GM23248 (cell line): ENCODE data around the gene NAV2. TPM values are rescaled to one million over a fixed set of nuclear protein-coding genes. Genes with fewer than 3 reads are reported as not detected.

Experiments
- DNase-seq: peaks from one replicate; pipeline ENCODE4 v3.0.0-alpha.2; 2015
- H2AFZ ChIP-seq: fragments of 200-600 bp; sonication (generic); 2 replicates; pipeline ENCODE4 v1.6.1; 2016; ENCODE audit warnings: antibody characterized with exemption
- H3F3A ChIP-seq: fragments of 200-600 bp; sonication (generic); 2 replicates; pipeline ENCODE4 v1.6.1; 2016; ENCODE audit warnings: mild to moderate bottlenecking, antibody characterized with exemption, mixed run types; ENCODE audit not compliant: insufficient read depth
- H3K27ac ChIP-seq: fragments of 200-600 bp; sonication (generic); 2 replicates; pipeline ENCODE4 v1.5.1; 2016; ENCODE audit warnings: mild to moderate bottlenecking
- H3K27me3 ChIP-seq: fragments of 200-600 bp; sonication (generic); replicated peaks from 2 replicates; pipeline ENCODE4 v1.6.1; 2016; ENCODE audit warnings: mild to moderate bottlenecking; ENCODE audit not compliant: insufficient read depth
- H3K36me3 ChIP-seq: fragments of 200-600 bp; sonication (generic); 2 replicates; pipeline ENCODE4 v1.6.1; 2016; ENCODE audit warnings: low read depth, mild to moderate bottlenecking
- H3K4me1 ChIP-seq: fragments of 200-600 bp; sonication (generic); 2 replicates; pipeline ENCODE4 v1.6.1; 2016; ENCODE audit warnings: mild to moderate bottlenecking; ENCODE audit not compliant: insufficient read depth
- H3K4me2 ChIP-seq: fragments of 200-600 bp; sonication (generic); one replicate; pipeline ENCODE4 v1.6.1; 2016; ENCODE audit warnings: mild to moderate bottlenecking; ENCODE audit not compliant: unreplicated experiment
- H3K4me3 ChIP-seq: fragments of 200-600 bp; sonication (generic); 2 replicates; pipeline ENCODE4 v1.5.1; 2016; ENCODE audit warnings: mild to moderate bottlenecking
- H3K79me2 ChIP-seq: fragments of 200-600 bp; sonication (generic); 2 replicates; pipeline ENCODE4 v1.6.1; 2016; ENCODE audit warnings: mild to moderate bottlenecking; ENCODE audit not compliant: insufficient read depth
- H3K9ac ChIP-seq: fragments of 200-600 bp; sonication (generic); 2 replicates; pipeline ENCODE4 v1.6.1; 2016; ENCODE audit warnings: mild to moderate bottlenecking
- H3K9me2 ChIP-seq: fragments of 200-600 bp; sonication (generic); 2 replicates; pipeline ENCODE4 v1.6.1; 2016; ENCODE audit warnings: mixed run types, mild to moderate bottlenecking, moderate library complexity; ENCODE audit not compliant: insufficient read depth
- H3K9me3 ChIP-seq: fragments of 200-600 bp; sonication (generic); one replicate; pipeline ENCODE4 v1.6.1; 2017; ENCODE audit warnings: low read depth
- H4K20me1 ChIP-seq: fragments of 200-600 bp; sonication (generic); 2 replicates; pipeline ENCODE4 v1.6.0; 2016; ENCODE audit not compliant: insufficient read depth
- EZH2 ChIP-seq: fragments of 200-600 bp; sonication (generic); IDR thresholded peaks from 2 replicates; pipeline ENCODE4 v1.6.1; 2018; ENCODE audit warnings: antibody characterized with exemption, mild to moderate bottlenecking; ENCODE audit not compliant: insufficient read depth, poor library complexity, severe bottlenecking
- EZH2phosphoT487 ChIP-seq: fragments of 200-600 bp; sonication (generic); IDR thresholded peaks from 2 replicates; pipeline ENCODE4 v1.6.1; 2018; ENCODE audit warnings: antibody characterized with exemption, moderate library complexity, mild to moderate bottlenecking, low read depth; ENCODE audit not compliant: insufficient read depth
- WGBS, 2 experiments: methylation state at CpG; one replicate each; pipeline ENCODE4 v1.1.6; 2015 to 2017; ENCODE audit warnings: low lambda C conversion rate in 2 of 2, low coverage in 1 of 2; ENCODE audit errors: missing lambda C conversion rate in 2 of 2; 5-methylcytosine and 5-hydroxymethylcytosine counted together
- in situ Hi-C: fragments of 300-500 bp; cut with MboI; formaldehyde crosslinking; loops from 2 replicates; pipeline ENCODE4 v1.15.0; 2020
- polyA plus RNA-seq: library from polyadenylated mRNA; unstranded; fragments of >200 nt; fragmentation: Nextera tagmentation; extraction: Ambion mirVana; gene quantifications from 2 replicates; pipeline ENCODE4 v1.2.1, GENCODE V29; 2016
- total RNA-seq: library from RNA; depleted of rRNA; stranded (reverse); fragments of >200 nt; shearing (Covaris generic); gene quantifications from 2 replicates; pipeline ENCODE4 v1.2.3, GENCODE V29; 2014

The NAV2 gene
- total and polyA plus RNA-seq, 2 experiments from 2014 or later, result 5.7 to 11.9 TPM

- Histone ChIP-seq H3K4me2 (no peak overlapping the region), H3F3A (peaks cover 14% of the 10 kb centered on the region; the same call in 1 of the 2 replicates), H3K9me2 (no peaks in the 10 kb centered on the region), H3K9ac (no peak overlapping the region), H2AFZ (no peak overlapping the region), H3K4me3 (no peak overlapping the region), H3K36me3 (no peaks in the 10 kb centered on the region), H4K20me1 (0 out of 2 replicates have a peak, but pooled peaks cover 3% of the 10 kb centered on the region), H3K9me3 (no peaks in the 10 kb centered on the region), H3K27me3 (no peaks in the 10 kb centered on the region), H3K79me2 (peaks cover 100% of the 10 kb centered on the region), H3K4me1 (peaks cover 12% of the 10 kb centered on the region), H3K27ac (no peak overlapping the region)
- TF ChIP-seq EZH2 (no peak), EZH2phosphoT487 (no peak)
- no peak for DNase-seq
- WGBS, 2 experiments, result 88 to 91% methylated on average over 3 of the region's 3 CpGs
- in situ Hi-C loops, result no loop called here
These were observed 106.0 kb downstream of the NAV2 start for GRCh38 chr11:19818619-19819018.

GRCh38 chr11:19819148-19819547 is 106.5 kb downstream of the NAV2 start:
- Histone ChIP-seq H2AFZ (no peak overlapping the region), H3K9ac (no peak overlapping the region), H3K27ac (no peak overlapping the region), H3K9me3 (no peaks in the 10 kb centered on the region), H3K4me3 (no peak overlapping the region), H3K36me3 (no peaks in the 10 kb centered on the region), H3K4me1 (peaks cover 12% of the 10 kb centered on the region), H3K27me3 (no peaks in the 10 kb centered on the region), H3F3A (peaks cover 14% of the 10 kb centered on the region; the same call in 1 of the 2 replicates), H3K4me2 (no peak overlapping the region), H3K9me2 (no peaks in the 10 kb centered on the region), H4K20me1 (peaks cover 3% of the 10 kb centered on the region; the same call in 1 of the 2 replicates), H3K79me2 (peaks cover 100% of the 10 kb centered on the region)
- TF ChIP-seq EZH2, result no peak
- TF ChIP-seq EZH2phosphoT487, result no peak
- DNase-seq, result no peak
- 100% methylated on average over 2 of the region's 2 CpGs for WGBS, 2 experiments
- in situ Hi-C loops, result no loop called here

GRCh38 chr11:19820100-19820499 is 107.5 kb downstream of the NAV2 start:
- Histone ChIP-seq H3K4me1 (peaks cover 12% of the 10 kb centered on the region), H3K9ac (no peak overlapping the region), H3K9me2 (no peaks in the 10 kb centered on the region), H3K27ac (no peak overlapping the region), H3K36me3 (no peaks in the 10 kb centered on the region), H3K4me3 (no peak overlapping the region), H2AFZ (no peak overlapping the region), H3K9me3 (no peaks in the 10 kb centered on the region), H4K20me1 (peaks cover 3% of the 10 kb centered on the region; the same call in 1 of the 2 replicates), H3K27me3 (no peaks in the 10 kb centered on the region), H3F3A (peaks cover 17% of the 10 kb centered on the region; the same call in 1 of the 2 replicates), H3K79me2 (peaks cover 100% of the 10 kb centered on the region), H3K4me2 (peak overlapping the region; percentile 44)
- peak; percentile 62 for DNase-seq
- in situ Hi-C loops, result no loop called here
- WGBS, 2 experiments, result 94 to 100% methylated on average over 1 of the region's 1 CpG
- no peak for TF ChIP-seq EZH2
- no peak for TF ChIP-seq EZH2phosphoT487

GRCh38 chr11:19821412-19821875 is 108.8 kb downstream of the NAV2 start:
- Histone ChIP-seq H4K20me1 (peaks cover 3% of the 10 kb centered on the region; the same call in 1 of the 2 replicates), H3K36me3 (no peaks in the 10 kb centered on the region), H3K9me2 (no peaks in the 10 kb centered on the region), H3K4me2 (no peak overlapping the region), H3K4me3 (no peak overlapping the region), H3K9me3 (no peaks in the 10 kb centered on the region), H3K27ac (no peak overlapping the region), H3K9ac (no peak overlapping the region), H3F3A (peaks cover 23% of the 10 kb centered on the region; the same call in 1 of the 2 replicates), H3K27me3 (no peaks in the 10 kb centered on the region), H3K79me2 (peaks cover 100% of the 10 kb centered on the region), H3K4me1 (peaks cover 12% of the 10 kb centered on the region), H2AFZ (no peak overlapping the region)
- in situ Hi-C loops, result no loop called here
- TF ChIP-seq EZH2phosphoT487, result no peak
- TF ChIP-seq EZH2, result no peak
- no peak for DNase-seq
- 93 to 100% methylated on average over 1 of the region's 1 CpG for WGBS, 2 experiments

GRCh38 chr11:19821993-19822392 is 109.4 kb downstream of the NAV2 start:
- in situ Hi-C loops, result no loop called here
- Histone ChIP-seq H3K79me2 (peaks cover 100% of the 10 kb centered on the region), H3K9me3 (no peaks in the 10 kb centered on the region)

More at GRCh38 chr11:19821993-19822392, 109.4 kb downstream of the NAV2 start:
- Histone ChIP-seq H3K4me1 (peaks cover 12% of the 10 kb centered on the region), H4K20me1 (peaks cover 3% of the 10 kb centered on the region; the same call in 1 of the 2 replicates), H3K27me3 (no peaks in the 10 kb centered on the region), H3K27ac (no peak overlapping the region), H3K4me2 (no peak overlapping the region), H3K9ac (no peak overlapping the region), H3K9me2 (no peaks in the 10 kb centered on the region), H3K4me3 (no peak overlapping the region), H3K36me3 (no peaks in the 10 kb centered on the region), H2AFZ (no peak overlapping the region), H3F3A (peaks cover 23% of the 10 kb centered on the region; the same call in 1 of the 2 replicates)
- TF ChIP-seq EZH2, result no peak
- no peak for TF ChIP-seq EZH2phosphoT487
- 96 to 100% methylated on average over 3 of the region's 3 CpGs for WGBS, 2 experiments
- DNase-seq, result no peak
